GM10248 (cell line): Measurements from ENCODE around the gene NEUROD6.

ENCODE experiments used
- CTCF ChIA-PET: fragments of 300-600 bp; sonication (Branson Sonifier 250); formaldehyde crosslinking; extraction: SDS; loops from one replicate; lab custom pipeline; 2021; ENCODE audit warnings: antibody characterized with exemption; lab: Yijun Ruan, JAX
- POLR2A ChIA-PET: fragments of 350-650 bp; sonication (Branson Sonifier 250); formaldehyde crosslinking; extraction: SDS; loops from one replicate; lab custom pipeline; 2020; ENCODE audit warnings: antibody characterized with exemption; lab: Yijun Ruan, JAX
- DNase-seq: peaks from one replicate; pipeline ENCODE4 v3.0.0; 2012; ENCODE audit errors: extremely low spot score
- TF ChIP-seq, protein P1 (sequence below): IDR thresholded peaks from 2 replicates; pipeline ENCODE4 v1.5.1; 2012; ENCODE audit warnings: mild to moderate bottlenecking, low read depth; ENCODE audit errors: extremely low read depth, missing control alignments, control extremely low read depth

The NEUROD6 gene

DNA sequence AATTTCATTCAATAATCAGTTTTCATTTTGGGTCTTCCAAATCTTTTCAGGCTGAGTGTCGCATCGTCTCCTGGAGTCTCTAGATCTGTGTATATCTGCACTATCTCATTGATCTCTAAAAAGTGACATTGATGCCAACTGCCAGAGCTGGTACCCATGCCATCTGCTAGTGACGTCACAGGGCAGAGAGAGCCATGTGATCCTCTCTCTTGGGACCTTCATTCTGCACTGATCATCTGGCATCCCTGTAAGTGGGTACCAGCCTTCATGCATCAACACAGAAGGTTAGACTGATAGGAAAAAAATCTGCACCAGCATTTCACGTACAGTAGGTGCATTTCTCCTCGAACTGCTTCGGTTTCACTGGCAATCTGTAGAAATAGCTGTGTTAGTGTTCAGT, at the start of gene NEUROD6:
TSS of gene NEUROD6 (minus strand) at position 124 of the 400 bp plus-strand sequence. CDS start 1,458 bp downstream, outside the sequence.
- TF ChIP-seq, protein P1, sequence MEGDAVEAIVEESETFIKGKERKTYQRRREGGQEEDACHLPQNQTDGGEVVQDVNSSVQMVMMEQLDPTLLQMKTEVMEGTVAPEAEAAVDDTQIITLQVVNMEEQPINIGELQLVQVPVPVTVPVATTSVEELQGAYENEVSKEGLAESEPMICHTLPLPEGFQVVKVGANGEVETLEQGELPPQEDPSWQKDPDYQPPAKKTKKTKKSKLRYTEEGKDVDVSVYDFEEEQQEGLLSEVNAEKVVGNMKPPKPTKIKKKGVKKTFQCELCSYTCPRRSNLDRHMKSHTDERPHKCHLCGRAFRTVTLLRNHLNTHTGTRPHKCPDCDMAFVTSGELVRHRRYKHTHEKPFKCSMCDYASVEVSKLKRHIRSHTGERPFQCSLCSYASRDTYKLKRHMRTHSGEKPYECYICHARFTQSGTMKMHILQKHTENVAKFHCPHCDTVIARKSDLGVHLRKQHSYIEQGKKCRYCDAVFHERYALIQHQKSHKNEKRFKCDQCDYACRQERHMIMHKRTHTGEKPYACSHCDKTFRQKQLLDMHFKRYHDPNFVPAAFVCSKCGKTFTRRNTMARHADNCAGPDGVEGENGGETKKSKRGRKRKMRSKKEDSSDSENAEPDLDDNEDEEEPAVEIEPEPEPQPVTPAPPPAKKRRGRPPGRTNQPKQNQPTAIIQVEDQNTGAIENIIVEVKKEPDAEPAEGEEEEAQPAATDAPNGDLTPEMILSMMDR: no peak
- POLR2A ChIA-PET: no interaction called here
- CTCF ChIA-PET: no interaction called here
- no peak for DNase-seq

DNA sequence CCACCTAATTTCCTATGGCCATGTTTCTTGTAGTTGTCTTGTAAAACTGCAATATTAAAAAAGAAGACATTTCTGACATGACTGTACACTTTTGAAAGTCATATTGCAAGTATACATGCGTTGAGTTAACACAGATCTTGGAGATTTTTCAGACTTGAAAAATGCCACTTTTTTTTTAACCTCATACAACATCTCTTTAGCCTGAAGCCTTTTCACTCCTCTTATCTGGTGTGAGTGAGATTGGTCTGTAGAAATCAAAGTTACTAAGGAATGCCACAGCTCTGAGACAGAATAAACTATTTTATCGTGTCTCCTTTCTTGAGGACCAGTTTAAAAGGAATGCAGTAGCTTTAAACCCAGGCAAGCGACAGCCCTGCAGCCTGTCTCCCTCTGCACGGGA, 43.9 kb upstream of the NEUROD6 start:
- ChIA-PET POLR2A (no interaction called here), CTCF (interaction anchor here (1.4 kb wide), 1 partner anchor 11 kb away, joined by 8 read pairs; no protein-coding TSS in a partner anchor)
- TF ChIP-seq, protein P1: no peak
- DNase-seq: no peak

DNA sequence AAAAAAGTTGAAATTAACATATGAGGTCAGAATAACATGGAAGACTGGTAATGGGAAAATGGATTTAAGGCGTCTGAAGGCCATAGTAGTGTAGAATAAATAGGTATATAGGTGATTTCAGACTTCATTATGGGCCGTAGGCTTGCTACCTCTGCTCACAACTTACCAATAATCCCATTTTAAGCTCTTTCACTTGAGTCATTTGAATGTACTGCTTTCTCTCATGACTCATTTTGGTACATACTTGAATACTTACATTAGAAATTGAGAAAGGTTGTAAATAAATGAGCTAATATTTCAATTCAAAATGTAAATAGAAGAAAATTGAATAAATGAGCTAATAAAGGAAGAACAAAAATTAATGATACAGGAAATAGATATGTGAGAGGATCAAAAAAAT, 42.2 kb upstream of the NEUROD6 start:
- ChIA-PET POLR2A (no interaction called here), CTCF (interaction anchor here (1.2 kb wide), 1 partner anchor 27 kb away, joined by 4 read pairs; no protein-coding TSS in a partner anchor)
- DNase-seq: no peak
- TF ChIP-seq, protein P1: no peak

DNA sequence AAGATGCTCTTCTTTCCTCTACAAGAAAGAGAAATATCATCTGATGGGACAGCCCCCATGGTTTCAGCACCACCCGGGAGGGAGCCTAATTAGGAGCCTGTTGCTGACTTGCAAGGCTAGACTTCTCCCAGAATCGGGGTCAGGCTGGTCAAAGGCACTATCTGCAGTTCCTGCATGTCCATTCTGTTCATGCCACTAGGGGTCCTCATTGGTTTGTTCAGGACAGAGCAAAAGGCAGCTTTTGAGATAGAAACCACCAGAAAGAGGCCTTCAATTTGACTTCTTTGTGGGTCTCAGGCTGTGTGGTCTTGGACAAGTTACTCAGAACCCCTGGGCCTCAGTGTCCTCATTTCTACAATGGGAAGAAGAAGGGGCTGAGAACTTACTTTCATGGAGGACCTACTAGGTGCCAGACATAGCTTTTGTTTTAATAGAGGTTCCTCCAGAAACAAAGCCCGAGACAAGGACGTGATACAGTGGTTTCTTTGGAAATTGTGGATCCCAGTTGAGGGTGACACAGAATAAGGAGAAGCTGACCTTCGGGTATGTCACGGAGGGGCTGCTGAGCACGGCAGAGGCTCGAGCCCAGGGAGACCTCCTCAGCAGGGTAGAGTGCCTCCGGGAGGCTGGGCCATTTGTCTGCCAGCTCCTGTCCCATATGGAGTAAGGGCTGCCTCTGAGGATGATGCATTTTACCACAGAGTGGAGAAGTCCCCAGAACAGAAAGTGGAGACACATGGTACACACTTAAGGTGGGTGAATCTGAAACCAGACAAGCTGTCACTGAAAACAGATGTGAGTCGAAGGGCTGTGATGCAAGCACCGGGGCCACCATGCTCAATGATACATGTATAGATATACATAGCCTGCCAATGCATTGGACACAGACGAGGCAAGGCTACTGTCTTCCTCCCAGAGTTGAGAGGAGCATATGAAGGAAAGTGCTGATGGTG, 33.1 kb upstream of the NEUROD6 start:
- peak; percentile 68 for DNase-seq
- TF ChIP-seq, protein P1: peak; percentile 62
- POLR2A ChIA-PET: no interaction called here
- CTCF ChIA-PET: interaction anchor here (0.6 to 2.8 kb wide), 20 partner anchors 10 to 410 kb away, joined by 3 to 15 read pairs (median 3); no protein-coding TSS in a partner anchor

- ChIA-PET POLR2A (no interaction called here), CTCF (interaction anchor here (0.6 to 2.8 kb wide), 13 partner anchors 9 to 411 kb away, joined by 3 to 15 read pairs (median 3); no protein-coding TSS in a partner anchor)
- TF ChIP-seq, protein P1: no peak
- no peak for DNase-seq
Observed at GRCh38 chr7:31372231-31372959, 31.9 kb upstream of the NEUROD6 start.

DNA sequence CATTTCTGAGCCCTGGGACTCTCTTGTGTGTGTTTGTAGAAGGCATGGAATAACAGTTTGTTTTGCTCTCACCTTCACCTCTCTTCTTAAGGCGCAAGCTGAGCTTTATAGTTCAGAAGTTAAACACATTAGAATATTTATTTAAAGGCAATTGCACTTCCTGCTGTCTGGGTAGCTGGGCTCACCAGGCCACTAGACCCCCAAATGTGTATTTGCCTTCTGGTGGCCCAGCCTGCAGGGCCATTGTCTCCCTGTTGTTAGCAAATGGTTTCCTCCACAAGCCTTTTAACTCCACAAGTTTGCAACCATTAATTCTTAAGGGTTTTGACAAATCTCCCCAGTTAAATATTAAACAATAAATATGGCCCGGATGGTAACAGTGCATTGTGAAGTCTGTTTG, 31.1 kb upstream of the NEUROD6 start:
- ChIA-PET CTCF (interaction anchor here (0.8 to 2.8 kb wide), 3 partner anchors 8 to 263 kb away, joined by 3 to 15 read pairs (median 11); no protein-coding TSS in a partner anchor), POLR2A (no interaction called here)
- DNase-seq: no peak
- TF ChIP-seq, protein P1: no peak
